GM20431 (cell line): ENCODE results near the gene ANKRD13D.

Experiments
- in situ Hi-C: fragments of 300-500 bp; cut with MseI, MboI; formaldehyde crosslinking; loops from one replicate; pipeline ENCODE4 v1.15.0; 2020; ENCODE audit warnings: low sequenced_read_pairs; ENCODE audit not compliant: unreplicated experiment

The ANKRD13D gene

GRCh38 chr11:67261640-67261945 is 27.5 kb upstream of the ANKRD13D start:
- in situ Hi-C loops = no loop called here

GRCh38 chr11:67261946-67262681 is 27.0 kb upstream of the ANKRD13D start:
- in situ Hi-C loops = no loop called here

- in situ Hi-C loops = no loop called here
Observed at GRCh38 chr11:67262731-67263675, 26.1 kb upstream of the ANKRD13D start.

DNA sequence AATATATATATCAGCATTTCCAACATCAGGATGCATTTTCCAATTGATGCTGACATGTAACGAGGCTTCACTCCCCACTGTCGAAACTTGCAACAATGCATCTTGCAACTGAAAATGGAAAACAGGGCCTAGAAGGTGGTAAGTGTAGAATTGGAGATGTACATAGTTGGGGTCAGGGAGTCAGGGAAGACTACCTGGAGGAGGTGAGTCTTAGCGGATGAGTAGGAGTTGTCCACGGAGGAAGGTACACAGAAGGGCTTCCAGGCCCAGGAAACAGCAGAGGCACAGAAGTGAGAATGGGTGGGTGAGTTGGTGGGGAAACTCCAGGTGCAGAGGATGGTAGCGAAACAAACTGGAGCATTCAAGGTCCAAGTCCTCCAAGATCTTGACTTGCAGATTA is 24.8 kb upstream of the ANKRD13D start:
- in situ Hi-C loops = no loop called here

DNA sequence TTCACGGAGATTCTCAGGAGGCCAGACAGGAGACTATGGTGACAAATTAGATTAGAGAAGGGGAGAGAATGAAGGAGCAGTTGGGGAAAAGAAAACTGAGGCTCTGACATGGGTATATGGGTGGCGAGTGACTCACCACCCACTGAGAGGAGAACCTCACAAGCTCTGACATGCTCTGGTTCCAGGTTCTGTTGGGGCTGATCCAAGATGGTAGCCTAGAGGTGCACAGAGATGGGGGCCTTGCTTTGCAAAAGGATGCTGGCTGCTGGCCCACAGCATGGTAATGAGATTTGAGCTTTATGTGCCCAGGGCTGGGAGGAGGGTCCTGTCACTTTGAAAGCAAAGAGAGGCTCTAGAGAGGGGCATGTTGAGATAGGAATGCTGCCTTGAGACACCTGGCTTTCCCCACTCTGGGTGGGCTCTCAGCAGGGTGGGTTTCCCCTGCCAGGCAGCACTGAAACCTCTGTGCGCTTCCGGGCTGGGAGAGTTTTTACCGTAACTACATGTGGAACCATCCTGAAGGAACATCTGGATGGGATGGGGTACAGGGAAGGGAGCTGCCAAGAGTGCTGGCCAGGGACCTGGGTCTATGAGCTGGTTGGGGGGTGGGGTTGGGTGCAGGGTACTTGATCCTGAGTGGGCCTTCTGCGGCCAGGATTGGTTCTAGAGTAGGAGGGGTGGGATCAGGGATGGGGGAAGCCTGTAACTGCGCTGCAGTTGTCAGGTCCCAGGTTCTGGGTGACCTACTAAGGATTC is 24.0 kb upstream of the ANKRD13D start:
- in situ Hi-C loops = no loop called here

DNA sequence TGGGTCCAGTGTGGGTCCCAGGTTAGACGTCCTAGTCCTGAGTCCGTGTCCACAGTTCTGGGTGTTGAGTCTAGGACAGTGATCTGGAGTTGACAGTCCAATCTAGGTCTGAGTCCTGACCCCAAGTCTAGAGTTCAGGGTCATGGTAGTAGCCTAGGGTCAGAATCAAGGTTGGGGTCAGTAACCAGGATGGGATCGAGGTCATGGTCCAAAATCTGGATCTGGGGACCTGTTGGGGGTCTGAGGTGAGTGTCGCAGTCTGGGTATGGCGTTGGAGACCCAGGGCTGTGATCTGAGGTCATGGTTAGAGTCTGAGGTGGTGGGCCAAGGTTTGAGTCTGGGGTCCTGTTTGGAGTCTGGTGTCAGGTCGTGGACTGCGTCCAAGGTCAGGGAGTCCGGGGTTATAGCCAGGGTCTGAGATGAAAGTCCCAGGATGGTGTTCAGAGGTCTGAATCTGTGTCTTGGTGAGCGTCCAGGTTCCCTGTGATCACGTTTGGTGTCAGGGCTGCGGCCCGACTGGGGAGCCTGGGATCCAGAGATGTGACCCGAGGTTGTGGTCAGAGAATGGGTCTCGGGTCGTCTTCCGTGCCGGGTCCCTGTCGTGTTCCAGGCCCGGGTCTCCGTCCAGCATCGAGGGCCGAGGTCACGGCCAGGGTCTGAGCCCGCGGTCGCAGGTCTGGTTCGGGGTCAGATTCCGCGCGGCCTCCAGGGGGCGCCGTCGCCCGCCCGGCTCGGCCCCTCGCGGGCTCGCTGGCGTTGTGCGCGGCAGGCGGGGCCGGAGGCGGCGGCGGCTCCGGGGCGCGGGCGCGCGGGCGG is 23.3 kb upstream of the ANKRD13D start:
- in situ Hi-C loops = no loop called here

GRCh38 chr11:67266449-67267187 is 22.5 kb upstream of the ANKRD13D start, which contains the start of gene GRK2:
Gene GRK2, plus strand, starts transcription at chr11:67266473. Its CDS starts 227 bp downstream, at chr11:67266700.
- in situ Hi-C loops = no loop called here

DNA sequence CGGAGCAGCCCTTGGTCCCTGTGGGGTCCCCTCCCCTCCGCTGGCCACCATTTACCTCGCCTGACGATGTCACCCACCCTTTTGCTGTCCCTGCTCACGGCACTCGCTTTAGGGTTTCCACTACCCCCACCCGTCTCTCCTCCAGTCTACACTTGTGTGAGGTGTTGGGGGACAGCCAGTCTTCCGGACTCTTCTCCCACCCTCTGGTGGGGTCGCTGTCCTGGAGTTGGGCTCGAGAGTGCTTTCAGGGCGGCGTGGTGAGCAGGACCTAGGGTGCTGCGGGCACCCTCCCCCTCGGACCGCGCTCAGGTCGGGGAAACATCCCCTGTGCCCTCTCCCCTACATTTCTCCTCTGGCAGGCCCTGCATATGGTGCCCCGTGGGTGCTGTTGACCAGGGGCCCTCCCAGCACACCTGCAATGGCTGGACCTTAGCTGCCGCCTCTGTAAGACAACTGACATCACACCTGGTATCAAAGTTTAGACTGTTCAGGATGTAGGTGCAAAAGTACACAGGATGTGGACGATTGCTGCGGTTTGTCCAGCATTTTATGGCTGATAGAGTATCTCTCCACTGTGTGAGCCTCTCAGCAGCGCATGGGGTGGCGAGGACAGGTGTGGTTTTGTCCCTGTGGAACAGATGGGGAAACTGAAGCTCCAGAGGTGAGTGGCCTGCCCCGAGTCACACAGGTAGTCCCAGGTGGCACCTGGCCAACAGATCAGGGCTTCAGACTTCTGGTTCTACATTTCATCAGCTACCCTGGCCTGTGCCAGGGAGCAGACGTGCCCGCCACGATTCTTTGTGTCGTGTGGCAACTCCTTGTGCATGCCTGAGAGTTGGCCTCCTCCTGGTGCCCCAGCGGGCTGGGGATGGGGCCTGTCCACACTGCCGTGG is 21.7 kb upstream of the ANKRD13D start:
- in situ Hi-C loops = no loop called here

DNA sequence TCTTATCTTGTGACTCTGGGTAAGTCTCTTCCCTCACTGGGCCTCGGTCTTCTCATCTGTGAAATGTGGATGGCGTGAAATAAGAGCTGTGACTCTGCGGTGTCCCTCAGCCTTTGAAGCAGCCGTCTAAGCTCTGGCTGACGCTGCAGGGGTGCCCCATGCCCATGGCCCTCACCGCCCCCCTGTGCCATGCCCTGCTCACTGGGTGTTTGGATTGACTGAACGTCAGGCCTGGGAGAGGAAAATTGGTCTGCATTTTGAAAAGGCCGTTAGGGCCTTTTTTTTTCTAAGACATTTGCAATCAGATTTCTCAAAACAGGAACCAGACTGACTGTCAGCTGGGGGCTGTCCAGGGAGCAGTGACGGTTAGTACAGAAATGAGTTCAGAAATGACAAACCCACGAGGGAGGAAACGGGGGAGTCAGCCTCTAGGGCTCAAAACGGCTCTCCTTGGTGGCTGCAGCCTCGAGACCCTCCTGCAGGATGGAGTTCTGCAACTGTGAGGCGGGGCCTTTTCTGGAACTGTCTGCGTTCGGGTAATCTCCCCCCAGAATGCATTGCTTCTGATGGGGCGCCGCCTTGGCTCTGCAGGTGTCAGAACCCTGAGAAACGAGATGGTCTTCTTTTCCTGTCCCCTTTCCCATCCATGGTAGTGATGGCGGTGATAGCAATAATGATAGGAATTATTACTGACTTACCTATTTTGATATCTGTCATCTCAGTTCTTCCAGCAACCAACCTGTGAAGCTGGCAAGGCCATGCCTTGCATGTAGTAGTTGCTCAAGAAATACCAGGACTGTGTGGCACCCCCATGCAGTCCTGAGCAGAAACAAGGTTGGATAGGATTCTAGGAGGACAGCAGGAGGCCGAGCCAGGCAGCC is 20.8 kb upstream of the ANKRD13D start:
- in situ Hi-C loops = no loop called here

DNA sequence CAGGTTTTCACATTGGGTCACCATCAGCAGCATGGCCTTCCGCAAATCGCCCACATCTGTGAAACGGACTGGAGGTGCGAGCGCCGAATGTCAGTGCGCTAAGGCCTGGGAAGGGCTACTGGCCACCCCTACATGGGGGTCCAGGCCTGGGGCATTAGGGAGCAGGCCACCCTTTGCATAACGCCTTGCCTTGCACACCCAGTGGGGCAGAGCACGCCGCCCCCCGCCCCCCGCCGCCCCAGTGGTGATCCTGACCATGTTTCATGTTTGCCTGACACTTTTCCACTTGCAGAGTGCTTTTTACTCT is 20.2 kb upstream of the ANKRD13D start:
- in situ Hi-C loops = no loop called here

DNA sequence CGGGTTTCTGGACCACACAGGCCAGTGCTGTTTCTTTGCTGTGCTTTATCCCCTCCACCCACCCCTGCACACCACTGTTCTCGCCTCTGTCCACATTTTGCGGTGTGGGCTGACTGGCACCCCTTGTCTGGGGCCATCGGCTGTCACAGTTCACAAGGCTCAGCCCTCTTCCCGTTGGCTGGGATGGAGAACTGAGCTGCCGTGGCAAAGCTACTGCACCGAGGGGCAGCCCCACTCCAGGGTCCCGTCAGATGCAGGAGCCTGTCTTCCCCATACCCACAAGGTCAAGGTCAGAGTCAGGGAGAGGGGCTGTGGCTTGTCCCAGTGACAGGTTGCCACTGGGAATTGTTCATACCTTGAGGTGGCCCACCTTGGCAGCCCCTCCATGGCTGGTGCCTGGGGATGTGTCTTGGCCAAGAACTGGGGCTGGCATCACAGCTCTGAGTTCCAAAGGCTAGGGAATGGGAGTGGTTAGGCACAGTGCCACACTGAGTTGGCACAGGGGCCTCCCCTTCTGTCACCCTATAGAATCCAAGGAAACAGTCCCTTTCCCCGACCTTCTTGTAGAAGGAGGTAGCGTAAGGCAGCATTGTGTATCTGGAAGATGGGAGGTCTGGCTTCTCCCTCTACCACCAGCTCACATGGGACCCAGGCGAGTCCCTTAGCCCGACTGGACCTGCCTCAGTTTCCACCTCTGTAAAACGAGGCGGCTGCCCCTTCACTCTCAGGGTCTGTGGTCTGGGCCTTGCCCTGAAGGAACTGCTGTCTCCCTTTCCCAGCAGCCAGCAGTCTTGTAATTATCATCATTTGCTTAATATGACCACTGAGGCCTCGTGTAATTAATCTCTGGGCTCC is 19.5 kb upstream of the ANKRD13D start:
- in situ Hi-C loops = no loop called here

DNA sequence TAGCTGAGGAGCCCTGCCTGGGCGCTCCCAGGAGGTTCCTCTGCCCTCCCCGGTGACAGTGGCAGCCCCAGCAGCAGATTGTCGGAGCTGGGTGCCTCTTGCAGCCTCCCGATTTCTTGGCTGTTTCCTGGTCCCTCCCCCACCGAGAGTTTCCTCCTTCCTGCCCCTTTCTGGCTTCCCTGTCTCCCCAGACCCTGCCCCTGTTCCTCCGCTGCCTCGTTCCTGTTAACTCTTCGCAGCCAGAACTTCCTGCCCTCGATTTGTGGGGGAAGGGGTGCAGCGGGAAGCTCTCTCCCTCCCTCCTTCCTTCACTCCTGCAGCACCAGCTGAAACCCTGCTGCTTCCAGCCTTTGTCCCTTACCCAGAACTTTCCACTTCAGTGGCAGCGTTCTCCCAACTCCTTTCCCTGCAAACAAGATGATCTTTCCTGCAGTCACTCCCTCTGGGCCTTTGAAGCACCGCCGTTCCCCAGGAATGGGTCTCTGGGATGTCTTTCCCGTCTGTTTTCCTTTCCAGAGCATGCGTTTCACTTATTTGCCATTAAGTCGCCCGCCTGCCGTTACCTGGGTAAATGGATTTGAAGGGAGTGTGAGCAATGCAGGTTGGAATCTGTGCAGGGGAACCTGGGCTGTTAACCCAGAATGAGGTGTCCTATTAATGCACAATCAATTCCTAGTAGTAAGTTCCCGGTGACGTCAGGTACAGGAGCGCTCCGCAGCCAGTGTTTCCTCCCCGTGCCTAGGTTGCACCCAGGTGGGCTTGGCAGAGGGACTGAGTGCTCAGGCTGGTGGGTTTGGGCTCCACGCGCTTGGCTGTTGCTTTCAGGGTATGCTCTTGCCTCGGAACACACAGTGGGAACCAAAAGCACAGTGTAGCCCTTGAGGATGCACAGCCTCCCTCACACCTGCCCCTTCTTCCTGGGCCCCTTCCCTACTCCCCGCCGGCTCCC is 18.6 kb upstream of the ANKRD13D start:
- in situ Hi-C loops = no loop called here

DNA sequence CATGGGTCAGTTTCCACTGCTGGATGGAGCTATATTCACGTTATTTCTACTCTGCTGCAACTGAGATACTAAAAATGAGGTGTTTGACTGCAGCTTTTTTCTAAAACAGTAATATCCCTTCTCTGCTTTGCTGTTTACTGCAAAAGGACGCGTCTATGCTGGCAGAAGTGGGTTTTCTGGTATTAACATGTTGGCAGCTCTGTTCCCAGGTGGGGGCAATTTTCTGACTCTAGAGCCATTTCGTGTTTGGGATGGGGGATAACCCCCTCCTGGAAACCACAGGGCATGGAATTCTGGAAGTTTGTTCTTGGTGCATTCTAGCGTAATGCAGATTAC is 17.9 kb upstream of the ANKRD13D start:
- in situ Hi-C loops = no loop called here

GRCh38 chr11:67271541-67272284 is 17.4 kb upstream of the ANKRD13D start:
- in situ Hi-C loops = no loop called here
